Esophagus mucosa (tissue), 1 donor: ENCODE results near the gene CYB561. TPM values are rescaled to one million over a fixed set of nuclear protein-coding genes. Genes with fewer than 3 reads are reported as not detected.
A peak's percentile ranks its signal among the peaks of the same experiment; 100 is the strongest.

ENCODE experiments used
- ATAC-seq: fragments of 200-7000 bp; cut with Tn5 transposase; one replicate; pipeline ENCODE4 v1.9.1; 2020
- total RNA-seq: library from RNA; stranded (reverse); gene quantifications from one replicate; pipeline ENCODE4 v1.2.4, GENCODE V29; 2023
- donor health status: DM: yes; HTN: yes; CAD: no.

CYB561 gene
- total RNA-seq, 1 donor from 2014 or later, result 39.7 TPM

GRCh38 chr17:63405741-63406261, 40.3 kb downstream of the CYB561 start:
- peak; percentile 87 for ATAC-seq

- no peak for ATAC-seq
These were observed 41.1 kb downstream of the CYB561 start for GRCh38 chr17:63405020-63405419.

- no peak for ATAC-seq
These were observed 43.5 kb downstream of the CYB561 start for GRCh38 chr17:63402431-63403212.

GRCh38 chr17:63399856-63400255, 46.2 kb downstream of the CYB561 start:
- peak; percentile 50 for ATAC-seq

DNA sequence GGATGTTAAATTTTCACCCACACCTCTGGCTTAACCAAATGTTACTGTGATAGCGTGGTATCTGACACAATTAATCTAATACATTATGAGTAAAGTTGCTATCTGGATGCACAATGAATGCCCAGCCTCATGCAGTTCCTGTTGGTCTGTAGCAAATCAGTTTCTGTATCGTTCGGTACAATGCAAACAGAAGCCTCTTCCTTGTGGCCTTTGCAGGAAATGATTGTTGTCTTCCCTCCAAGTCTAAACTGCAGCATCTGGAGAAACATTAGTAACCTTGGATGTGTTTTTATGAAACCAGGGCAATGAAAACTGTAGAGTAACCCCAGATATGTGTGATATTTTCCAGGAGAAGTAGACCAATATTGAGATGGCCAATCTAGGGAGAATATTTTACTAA, 46.8 kb downstream of the CYB561 start:
- no peak for ATAC-seq

GRCh38 chr17:63398680-63399079, 47.4 kb downstream of the CYB561 start:
- ATAC-seq, result no peak

- ATAC-seq, result no peak
These were observed 50.9 kb downstream of the CYB561 start for GRCh38 chr17:63395075-63395805.

GRCh38 chr17:63390090-63390489, 56.0 kb downstream of the CYB561 start:
- no peak for ATAC-seq

GRCh38 chr17:63387656-63388340, 58.3 kb downstream of the CYB561 start:
- peak; percentile 62 for ATAC-seq

DNA sequence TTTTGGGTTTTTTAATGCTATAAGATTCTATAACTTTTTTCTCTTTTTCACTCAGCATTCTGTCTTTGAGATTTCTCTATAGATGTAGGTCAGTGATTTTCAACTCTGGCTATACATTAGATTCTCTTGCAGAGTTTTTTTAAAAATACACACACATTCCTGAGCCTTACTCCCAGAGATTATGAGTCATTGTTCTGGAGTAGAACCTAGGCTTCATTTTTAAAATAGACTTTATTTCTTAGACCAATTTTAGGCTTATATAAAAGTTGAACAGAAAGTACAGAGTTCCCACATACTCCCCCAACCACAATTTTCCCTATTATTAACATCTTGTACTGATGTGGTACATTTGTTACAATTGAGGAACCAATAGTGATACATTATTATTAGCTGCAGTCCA, 63.3 kb downstream of the CYB561 start:
- no peak for ATAC-seq

Other genes starting within 250 kb of the CYB561 start
- 1.9 TPM for gene ACE, start 30.8 kb upstream of the CYB561 start, total RNA-seq
- not detected for gene KCNH6, start 77.1 kb upstream of the CYB561 start, total RNA-seq
- gene DCAF7, start 104.2 kb upstream of the CYB561 start, total RNA-seq, result 38.4 TPM
- 18.0 TPM for gene TACO1, start 154.6 kb upstream of the CYB561 start, total RNA-seq
- 9.2 TPM for gene MAP3K3, start 176.1 kb upstream of the CYB561 start, total RNA-seq